Tibial nerve (tissue), 4 donors: Measurements from ENCODE around the gene IFNA10. TPM values are rescaled to one million over a fixed set of nuclear protein-coding genes. Genes with fewer than 3 reads are reported as not detected.
"Not testable (repeated sequence)": the region's sequence is repeated elsewhere in the genome, so short reads cannot be mapped to it uniquely, and the experiment has no call there.

ENCODE experiments used
- DNase-seq, 2 donors: peaks; one replicate each; pipeline ENCODE4 v3.0.0-alpha.2; 2019; ENCODE audit warnings: low spot score in 2 of 2
- H3K27ac ChIP-seq, 4 donors: fragments of 200-600 bp; sonication (generic) in 3 of 4; one replicate each; pipeline ENCODE4 v1.5.1; 2017 to 2019; ENCODE audit warnings: mild to moderate bottlenecking in 1 of 4
- H3K27me3 ChIP-seq, 2 donors: fragments of 200-600 bp; sonication (generic) in 1 of 2; one replicate each; pipeline versions ENCODE4 v1.5.1 to v1.6.0; 2017 to 2019
- H3K36me3 ChIP-seq, 3 donors: fragments of 200-600 bp; sonication (generic); one replicate each; pipeline ENCODE4 v1.5.1; 2018 to 2019
- H3K4me1 ChIP-seq, 4 donors: fragments of 200-600 bp; sonication (generic) in 3 of 4; one replicate each; pipeline ENCODE4 v1.5.1; 2017 to 2019
- H3K4me3 ChIP-seq, 4 donors: fragments of 200-600 bp; sonication (generic) in 3 of 4; one replicate each; pipeline ENCODE4 v1.5.1; 2017 to 2019; ENCODE audit warnings: mild to moderate bottlenecking in 1 of 4, moderate library complexity in 1 of 4
- H3K9me3 ChIP-seq, 4 donors: fragments of 200-600 bp; sonication (generic) in 3 of 4; one replicate each; pipeline ENCODE4 v1.5.1; 2017 to 2019
- EP300 ChIP-seq, 2 donors: sonication (generic); formaldehyde crosslinking; IDR thresholded peaks; one replicate each; pipeline ENCODE4 v1.6.1; 2017; ENCODE audit warnings: antibody characterized with exemption in 2 of 2, mild to moderate bottlenecking in 1 of 2
- POLR2A ChIP-seq, 2 donors: fragments of 450-650 bp; IDR thresholded peaks; one replicate each; pipeline ENCODE4 v1.6.1; 2017; ENCODE audit warnings: antibody characterized with exemption in 2 of 2, mild to moderate bottlenecking in 2 of 2, moderate library complexity in 2 of 2
- WGBS, 2 donors: methylation state at CpG; one replicate each; pipeline ENCODE4 v1.1.5; 2018; 5-methylcytosine and 5-hydroxymethylcytosine counted together
- total RNA-seq, 4 donors: library from RNA; depleted of rRNA; stranded (reverse); fragments of >200 nt; gene quantifications; one replicate each; pipeline ENCODE4 v1.1.0, GENCODE V29; 2016
- TF ChIP-seq, protein P1 (sequence below), 5 experiments: fragments of 200-600 bp in 3 of 5; fragments of 450-650 bp in 2 of 5; sonication (generic) in 3 of 5; IDR thresholded peaks; one replicate each; pipeline ENCODE4 v1.5.1; 2016 to 2019; ENCODE audit warnings: antibody characterized with exemption in 5 of 5, mild to moderate bottlenecking in 3 of 5, moderate library complexity in 2 of 5

The IFNA10 gene
- total RNA-seq, 4 donors from 2014 or later: not detected

DNA sequence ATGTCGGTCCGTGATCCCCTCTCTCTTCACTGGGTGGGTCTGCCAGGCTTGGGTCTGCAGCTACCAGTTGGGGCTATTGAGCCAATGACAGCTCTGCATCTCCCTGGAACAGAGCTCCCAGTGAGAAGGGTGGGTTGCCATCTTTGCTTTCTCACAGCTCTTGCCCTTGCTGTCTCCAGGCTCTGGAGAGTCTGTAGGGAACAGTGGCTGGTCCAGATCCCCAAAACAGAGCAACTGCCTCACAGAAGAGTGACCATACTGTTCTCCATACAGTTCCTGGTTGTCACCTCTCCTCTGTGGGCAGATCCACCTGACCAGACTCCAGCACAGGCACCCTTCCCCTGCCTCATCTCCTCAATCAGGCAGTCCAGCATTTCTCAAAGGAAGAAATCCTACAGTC lies 26.3 kb upstream of the IFNA10 start:
- H3K27ac ChIP-seq: no peak overlapping the region

DNA sequence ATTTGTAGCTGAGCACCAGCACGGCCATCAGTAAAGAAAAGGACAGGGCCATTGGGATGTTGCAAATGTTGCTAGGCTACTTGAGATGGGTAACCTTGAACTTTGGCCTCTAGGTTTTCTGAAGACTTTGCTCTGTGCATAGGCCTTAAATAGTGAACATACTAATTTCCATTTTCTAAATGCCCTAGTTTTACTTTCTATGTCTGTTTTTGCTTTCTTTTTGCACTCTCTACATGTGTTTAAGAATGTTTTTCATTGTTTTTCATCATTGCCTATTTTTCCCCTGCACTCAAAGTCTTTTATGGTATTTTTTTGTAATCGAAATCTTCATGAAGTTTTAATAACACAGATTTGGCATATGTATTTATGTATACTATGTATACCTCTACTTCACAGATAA lies 21.2 kb upstream of the IFNA10 start, which contains the start of gene IFNA17:
Gene IFNA17 (minus strand): TSS at position 101 of the 400 bp plus-strand sequence. CDS start 49 bp downstream, at position 52.
- no peak for DNase-seq
- no peaks in the 10 kb centered on the region for H3K4me1 ChIP-seq
- H3K27me3 ChIP-seq: no peaks in the 10 kb centered on the region
- H3K27ac ChIP-seq: no peak within 1 kb of the TSS
- no peak for TF ChIP-seq EP300 (IDR thresholded peaks at IDR 0.05)
- TF ChIP-seq POLR2A (IDR thresholded peaks at IDR 0.05): no peak
- TF ChIP-seq, protein P1, sequence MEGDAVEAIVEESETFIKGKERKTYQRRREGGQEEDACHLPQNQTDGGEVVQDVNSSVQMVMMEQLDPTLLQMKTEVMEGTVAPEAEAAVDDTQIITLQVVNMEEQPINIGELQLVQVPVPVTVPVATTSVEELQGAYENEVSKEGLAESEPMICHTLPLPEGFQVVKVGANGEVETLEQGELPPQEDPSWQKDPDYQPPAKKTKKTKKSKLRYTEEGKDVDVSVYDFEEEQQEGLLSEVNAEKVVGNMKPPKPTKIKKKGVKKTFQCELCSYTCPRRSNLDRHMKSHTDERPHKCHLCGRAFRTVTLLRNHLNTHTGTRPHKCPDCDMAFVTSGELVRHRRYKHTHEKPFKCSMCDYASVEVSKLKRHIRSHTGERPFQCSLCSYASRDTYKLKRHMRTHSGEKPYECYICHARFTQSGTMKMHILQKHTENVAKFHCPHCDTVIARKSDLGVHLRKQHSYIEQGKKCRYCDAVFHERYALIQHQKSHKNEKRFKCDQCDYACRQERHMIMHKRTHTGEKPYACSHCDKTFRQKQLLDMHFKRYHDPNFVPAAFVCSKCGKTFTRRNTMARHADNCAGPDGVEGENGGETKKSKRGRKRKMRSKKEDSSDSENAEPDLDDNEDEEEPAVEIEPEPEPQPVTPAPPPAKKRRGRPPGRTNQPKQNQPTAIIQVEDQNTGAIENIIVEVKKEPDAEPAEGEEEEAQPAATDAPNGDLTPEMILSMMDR (IDR thresholded peaks at IDR 0.05): no peak
- WGBS, 2 donors: 67 to 81% methylated on average over 2 of the region's 2 CpGs
- no peak within 1 kb of the TSS for H3K4me3 ChIP-seq
- H3K36me3 ChIP-seq: no peaks in the 10 kb centered on the region
- H3K9me3 ChIP-seq: no peaks in the 10 kb centered on the region

More for the DNA sequence above, 26.3 kb upstream of the IFNA10 start:
- no peak for DNase-seq
- H3K4me3 ChIP-seq: no peak overlapping the region
- no peaks in the 10 kb centered on the region for H3K27me3 ChIP-seq
- no peaks in the 10 kb centered on the region for H3K4me1 ChIP-seq
- TF ChIP-seq POLR2A (IDR thresholded peaks at IDR 0.05) (no peak), EP300 (IDR thresholded peaks at IDR 0.05) (no peak)
- TF ChIP-seq, protein P1 (IDR thresholded peaks at IDR 0.05): no peak
- H3K9me3 ChIP-seq: no peaks in the 10 kb centered on the region
- 83 to 100% methylated on average over 2 of the region's 2 CpGs for WGBS, 2 donors
- H3K36me3 ChIP-seq: no peaks in the 10 kb centered on the region

DNA sequence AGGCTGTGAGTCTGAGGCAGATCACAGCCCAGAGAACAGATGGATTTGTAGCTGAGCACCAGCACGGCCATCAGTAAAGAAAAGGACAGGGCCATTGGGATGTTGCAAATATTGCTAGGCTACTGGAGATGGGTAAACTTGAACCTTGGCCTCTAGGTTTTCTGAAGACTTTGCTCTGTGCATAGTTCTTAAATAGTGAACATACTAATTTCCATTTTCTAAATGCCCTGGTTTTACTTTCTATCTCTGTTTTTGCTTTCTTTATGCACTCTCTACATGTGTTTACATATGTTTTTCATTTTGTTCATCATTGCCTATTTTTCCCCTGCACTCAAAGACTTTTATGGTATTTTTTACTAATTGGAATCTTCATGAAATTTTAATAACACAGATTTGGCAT lies 10.3 kb upstream of the IFNA10 start, which contains the start of gene IFNA16:
Gene IFNA16 (minus strand): TSS at position 101 of the 400 bp plus-strand sequence. CDS start 6 bp downstream, at position 95.
- 81 to 85% methylated on average over 1 of the region's 1 CpG for WGBS, 2 donors
- not testable (repeated sequence) for H3K4me3 ChIP-seq, H3K27ac ChIP-seq, DNase-seq, H3K36me3 ChIP-seq, H3K9me3 ChIP-seq, H3K4me1 ChIP-seq, H3K27me3 ChIP-seq

DNA sequence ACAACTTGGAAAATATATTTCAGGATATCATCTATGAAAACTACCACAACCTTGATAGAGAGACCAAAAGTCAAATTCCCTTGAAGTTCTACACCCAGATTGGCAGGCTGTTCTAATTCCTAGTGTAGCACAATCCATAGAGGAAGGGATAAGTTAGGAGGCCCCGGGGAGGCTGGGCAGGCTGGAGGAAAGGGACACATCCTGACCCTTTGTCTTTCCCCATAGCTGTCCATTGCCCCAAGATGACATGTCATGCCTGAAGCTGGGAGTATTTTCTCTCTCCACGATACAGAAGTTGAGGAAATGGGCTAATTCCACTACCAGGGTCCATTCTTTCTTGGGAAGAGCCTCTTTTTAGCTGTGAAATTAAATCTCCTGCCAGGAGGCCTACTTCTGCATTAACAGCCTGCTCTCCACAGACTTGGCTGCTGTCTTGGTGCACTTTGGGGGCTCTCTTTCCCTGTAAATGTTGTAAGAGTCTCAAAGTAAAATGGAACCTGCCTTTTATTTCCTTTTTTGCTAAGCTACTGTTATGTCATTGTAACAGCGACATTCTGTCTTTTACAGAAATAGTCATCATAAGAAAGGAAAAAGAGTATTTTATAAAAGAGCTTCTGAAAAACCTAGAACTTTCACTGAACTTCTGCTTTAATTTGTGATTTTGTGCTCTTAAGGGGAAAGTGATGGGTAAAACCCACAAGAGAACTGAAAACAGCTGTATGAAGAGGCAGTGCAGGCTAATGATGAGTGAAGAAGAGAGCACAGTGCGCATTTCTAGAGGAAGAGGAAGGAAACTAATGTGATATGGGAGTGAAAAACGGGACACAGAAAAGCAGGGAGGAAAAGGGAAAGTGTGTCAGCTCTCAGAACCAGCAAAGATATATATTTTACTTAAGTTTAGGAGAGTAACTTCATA lies 6.7 kb upstream of the IFNA10 start:
- WGBS, 2 donors: 40 to 46% methylated on average over 5 of the region's 5 CpGs
- H3K27ac ChIP-seq, H3K9me3 ChIP-seq, DNase-seq, H3K36me3 ChIP-seq, H3K27me3 ChIP-seq, H3K4me1 ChIP-seq, H3K4me3 ChIP-seq: not testable (repeated sequence)
- TF ChIP-seq, protein P1 (IDR thresholded peaks at IDR 0.05): peak in 1 of 5 experiments; percentile 16

DNA sequence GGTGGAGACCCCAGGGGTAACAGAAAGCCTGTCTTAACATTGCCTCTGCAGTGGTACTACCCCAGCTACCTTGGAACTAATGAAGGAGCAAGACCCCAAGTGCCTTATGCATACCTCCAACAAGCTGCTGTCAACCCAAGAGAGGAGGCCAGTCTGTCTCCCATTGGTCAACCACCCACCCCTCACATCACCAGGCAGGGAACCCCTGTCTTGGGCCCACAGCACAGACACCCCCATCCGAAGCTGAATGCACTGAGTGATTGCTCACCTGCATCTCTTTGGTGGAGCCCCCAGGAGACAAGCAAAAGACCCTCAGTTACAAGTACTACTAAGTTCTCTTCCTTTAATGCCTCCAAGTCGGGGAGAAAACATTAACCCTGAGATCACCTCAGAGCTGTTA lies 5.2 kb upstream of the IFNA10 start:
- not testable (repeated sequence) for DNase-seq, H3K4me3 ChIP-seq
- 39 to 70% methylated on average over 2 of the region's 2 CpGs for WGBS, 2 donors

DNA sequence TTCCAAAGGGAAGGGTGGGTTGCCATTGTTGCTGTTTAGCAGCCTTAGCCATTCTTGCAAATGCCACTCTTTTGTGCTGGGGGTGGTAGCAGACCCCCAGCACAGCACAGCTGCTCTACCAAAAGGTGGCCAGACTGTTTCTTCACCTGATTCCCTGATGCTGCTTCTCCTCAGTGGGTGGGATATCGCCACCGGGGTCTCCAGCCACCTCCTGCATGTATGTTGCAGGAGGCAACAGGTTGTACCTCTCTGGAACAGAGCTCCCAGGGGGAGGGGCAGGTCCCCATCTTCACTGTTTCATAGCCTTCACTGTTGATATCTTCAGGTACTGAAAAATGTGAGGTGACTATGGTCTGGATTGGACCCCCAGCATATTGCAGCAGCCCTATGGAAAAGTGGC lies 3.8 kb upstream of the IFNA10 start:
- H3K4me1 ChIP-seq, H3K27ac ChIP-seq, H3K4me3 ChIP-seq, H3K9me3 ChIP-seq, H3K27me3 ChIP-seq, H3K36me3 ChIP-seq, DNase-seq: not testable (repeated sequence)
- WGBS, 2 donors: 100% methylated on average over 1 to 2 of the region's 2 CpGs

More for the DNA sequence above, 5.2 kb upstream of the IFNA10 start:
- not testable (repeated sequence) for H3K27me3 ChIP-seq, H3K36me3 ChIP-seq, H3K9me3 ChIP-seq, H3K4me1 ChIP-seq, H3K27ac ChIP-seq
